GM23248 (cell line): Measurements from ENCODE around the gene BORA. TPM values are rescaled to one million over a fixed set of nuclear protein-coding genes. Genes with fewer than 3 reads are reported as not detected.
"Not testable (repeated sequence)": the region's sequence is repeated elsewhere in the genome, so short reads cannot be mapped to it uniquely, and the experiment has no call there.

Experiments
- DNase-seq: peaks from one replicate; pipeline ENCODE4 v3.0.0-alpha.2; 2015
- H2AFZ ChIP-seq: fragments of 200-600 bp; sonication (generic); 2 replicates; pipeline ENCODE4 v1.6.1; 2016; ENCODE audit warnings: antibody characterized with exemption
- H3F3A ChIP-seq: fragments of 200-600 bp; sonication (generic); 2 replicates; pipeline ENCODE4 v1.6.1; 2016; ENCODE audit warnings: mild to moderate bottlenecking, antibody characterized with exemption, mixed run types; ENCODE audit not compliant: insufficient read depth
- H3K27ac ChIP-seq: fragments of 200-600 bp; sonication (generic); 2 replicates; pipeline ENCODE4 v1.5.1; 2016; ENCODE audit warnings: mild to moderate bottlenecking
- H3K27me3 ChIP-seq: fragments of 200-600 bp; sonication (generic); replicated peaks from 2 replicates; pipeline ENCODE4 v1.6.1; 2016; ENCODE audit warnings: mild to moderate bottlenecking; ENCODE audit not compliant: insufficient read depth
- H3K36me3 ChIP-seq: fragments of 200-600 bp; sonication (generic); 2 replicates; pipeline ENCODE4 v1.6.1; 2016; ENCODE audit warnings: low read depth, mild to moderate bottlenecking
- H3K4me1 ChIP-seq: fragments of 200-600 bp; sonication (generic); 2 replicates; pipeline ENCODE4 v1.6.1; 2016; ENCODE audit warnings: mild to moderate bottlenecking; ENCODE audit not compliant: insufficient read depth
- H3K4me2 ChIP-seq: fragments of 200-600 bp; sonication (generic); one replicate; pipeline ENCODE4 v1.6.1; 2016; ENCODE audit warnings: mild to moderate bottlenecking; ENCODE audit not compliant: unreplicated experiment
- H3K4me3 ChIP-seq: fragments of 200-600 bp; sonication (generic); 2 replicates; pipeline ENCODE4 v1.5.1; 2016; ENCODE audit warnings: mild to moderate bottlenecking
- H3K79me2 ChIP-seq: fragments of 200-600 bp; sonication (generic); 2 replicates; pipeline ENCODE4 v1.6.1; 2016; ENCODE audit warnings: mild to moderate bottlenecking; ENCODE audit not compliant: insufficient read depth
- H3K9ac ChIP-seq: fragments of 200-600 bp; sonication (generic); 2 replicates; pipeline ENCODE4 v1.6.1; 2016; ENCODE audit warnings: mild to moderate bottlenecking
- H3K9me2 ChIP-seq: fragments of 200-600 bp; sonication (generic); 2 replicates; pipeline ENCODE4 v1.6.1; 2016; ENCODE audit warnings: mixed run types, mild to moderate bottlenecking, moderate library complexity; ENCODE audit not compliant: insufficient read depth
- H3K9me3 ChIP-seq: fragments of 200-600 bp; sonication (generic); one replicate; pipeline ENCODE4 v1.6.1; 2017; ENCODE audit warnings: low read depth
- H4K20me1 ChIP-seq: fragments of 200-600 bp; sonication (generic); 2 replicates; pipeline ENCODE4 v1.6.0; 2016; ENCODE audit not compliant: insufficient read depth
- EZH2 ChIP-seq: fragments of 200-600 bp; sonication (generic); IDR thresholded peaks from 2 replicates; pipeline ENCODE4 v1.6.1; 2018; ENCODE audit warnings: antibody characterized with exemption, mild to moderate bottlenecking; ENCODE audit not compliant: insufficient read depth, poor library complexity, severe bottlenecking
- EZH2phosphoT487 ChIP-seq: fragments of 200-600 bp; sonication (generic); IDR thresholded peaks from 2 replicates; pipeline ENCODE4 v1.6.1; 2018; ENCODE audit warnings: antibody characterized with exemption, moderate library complexity, mild to moderate bottlenecking, low read depth; ENCODE audit not compliant: insufficient read depth
- WGBS, 2 experiments: methylation state at CpG; one replicate each; pipeline ENCODE4 v1.1.6; 2015 to 2017; ENCODE audit warnings: low lambda C conversion rate in 2 of 2, low coverage in 1 of 2; ENCODE audit errors: missing lambda C conversion rate in 2 of 2; 5-methylcytosine and 5-hydroxymethylcytosine counted together
- in situ Hi-C: fragments of 300-500 bp; cut with MboI; formaldehyde crosslinking; loops from 2 replicates; pipeline ENCODE4 v1.15.0; 2020
- polyA plus RNA-seq: library from polyadenylated mRNA; unstranded; fragments of >200 nt; fragmentation: Nextera tagmentation; extraction: Ambion mirVana; gene quantifications from 2 replicates; pipeline ENCODE4 v1.2.1, GENCODE V29; 2016
- total RNA-seq: library from RNA; depleted of rRNA; stranded (reverse); fragments of >200 nt; shearing (Covaris generic); gene quantifications from 2 replicates; pipeline ENCODE4 v1.2.3, GENCODE V29; 2014

Gene BORA
- total and polyA plus RNA-seq, 2 experiments from 2014 or later = 5.5 to 7.2 TPM

DNA sequence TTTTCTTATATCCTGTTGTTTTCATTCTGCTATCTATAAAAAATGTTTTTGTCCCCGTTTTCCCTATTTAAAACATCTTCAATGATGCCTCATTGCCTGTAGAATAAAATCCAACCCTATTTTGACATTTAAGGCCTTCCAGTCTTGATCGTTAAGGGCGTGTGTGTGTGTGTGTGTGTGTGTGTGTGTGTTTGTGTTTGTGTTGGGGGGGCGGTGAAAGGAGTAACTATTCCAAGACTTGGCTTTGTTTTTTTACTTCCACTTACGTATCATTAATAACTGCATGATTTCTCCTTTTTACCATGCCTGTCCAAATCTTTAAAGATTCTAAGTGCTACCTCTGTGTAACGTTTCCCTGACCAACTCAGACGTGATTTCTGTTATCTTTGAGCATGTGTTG is 55.0 kb downstream of the BORA start:
- H3K9me3 ChIP-seq = no peaks in the 10 kb centered on the region
- in situ Hi-C loops = no loop called here
- peak; percentile 45 for DNase-seq
- H3K36me3 ChIP-seq = peaks cover 9% of the 10 kb centered on the region
- H3F3A ChIP-seq = no peaks in the 10 kb centered on the region; the same call in none of the 2 replicates
- H3K4me3 ChIP-seq = peak overlapping the region; percentile 100
- 2% methylated on average over 7 of the region's 7 CpGs for whole genome bisulfite sequencing, 2 experiments
- H3K79me2 ChIP-seq = peaks cover 96% of the 10 kb centered on the region
- H3K9me2 ChIP-seq = no peaks in the 10 kb centered on the region
- peak overlapping the region; percentile 84 for H3K4me2 ChIP-seq
- H2AFZ ChIP-seq = peak overlapping the region; percentile 98
- no peaks in the 10 kb centered on the region for H4K20me1 ChIP-seq
- H3K27ac ChIP-seq = peak overlapping the region; percentile 76
- H3K9ac ChIP-seq = peak overlapping the region; percentile 93
- H3K27me3 ChIP-seq = no peaks in the 10 kb centered on the region
- TF ChIP-seq EZH2phosphoT487 (no peak), EZH2 (no peak)
- H3K4me1 ChIP-seq = peaks cover 16% of the 10 kb centered on the region

DNA sequence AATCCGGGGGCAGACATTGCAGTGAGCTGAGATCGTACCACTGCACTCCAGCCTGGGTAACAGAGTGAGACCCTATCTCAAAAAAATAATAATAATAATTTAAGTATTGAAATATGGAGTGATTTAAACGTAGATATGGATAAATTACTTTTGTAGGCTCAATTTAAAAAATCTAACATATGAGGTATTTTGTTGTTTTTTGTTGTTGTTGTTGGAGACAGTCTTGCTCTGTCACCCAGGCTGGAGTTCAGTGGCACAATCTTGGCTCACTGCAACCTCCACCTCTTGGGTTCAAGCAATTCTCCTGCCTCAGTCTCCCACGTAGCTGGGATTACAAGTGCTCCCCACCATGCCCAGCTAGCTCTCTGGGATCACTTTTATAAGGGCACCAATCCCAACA is 57.0 kb downstream of the BORA start:
- H3K4me3 ChIP-seq, H3K27ac ChIP-seq, H3K9me2 ChIP-seq, H2AFZ ChIP-seq, H3F3A ChIP-seq, H3K27me3 ChIP-seq, H3K9ac ChIP-seq, DNase-seq, H3K36me3 ChIP-seq, in situ Hi-C loops, H3K4me2 ChIP-seq, H4K20me1 ChIP-seq, H3K9me3 ChIP-seq: not testable (repeated sequence)
- peaks cover 16% of the 10 kb centered on the region for H3K4me1 ChIP-seq
- 98 to 100% methylated on average over 4 of the region's 4 CpGs for WGBS, 2 experiments
- peaks cover 96% of the 10 kb centered on the region for H3K79me2 ChIP-seq

DNA sequence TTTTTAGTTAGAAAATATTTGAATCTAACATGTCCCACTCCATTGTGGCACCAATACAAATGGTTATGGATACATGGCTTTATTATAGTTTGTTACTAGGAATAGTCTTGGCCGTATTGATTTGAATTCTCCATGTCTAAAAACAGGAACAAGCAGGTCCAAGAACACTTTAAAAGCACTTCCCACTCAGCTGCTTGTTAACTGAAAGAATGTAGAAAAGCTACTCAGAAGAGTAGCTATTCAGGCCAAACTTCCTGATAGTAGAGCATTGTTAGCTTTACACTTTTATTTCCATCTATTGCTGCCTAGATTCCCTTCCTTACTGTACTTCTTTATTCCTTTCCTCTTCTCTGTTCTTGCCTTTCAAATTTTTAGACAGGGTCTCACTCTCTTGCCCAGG is 61.1 kb downstream of the BORA start:
- WGBS, 2 experiments = 97 to 100% methylated on average over 1 of the region's 1 CpG

GRCh38 chr13:72792640-72793039 is 64.9 kb downstream of the BORA start:
- peaks cover 49% of the 10 kb centered on the region for H3K36me3 ChIP-seq
- H3K9me2 ChIP-seq = no peaks in the 10 kb centered on the region

More for the DNA sequence above, 61.1 kb downstream of the BORA start:
- in situ Hi-C loops = no loop called here
- Histone ChIP-seq H4K20me1 (no peaks in the 10 kb centered on the region), H3K9ac (no peak overlapping the region), H3K4me2 (no peak overlapping the region), H2AFZ (no peak overlapping the region), H3K9me2 (no peaks in the 10 kb centered on the region), H3K9me3 (no peaks in the 10 kb centered on the region), H3K79me2 (peaks cover 91% of the 10 kb centered on the region), H3K27me3 (no peaks in the 10 kb centered on the region), H3K36me3 (peaks cover 23% of the 10 kb centered on the region), H3K4me1 (peaks cover 1% of the 10 kb centered on the region), H3F3A (no peaks in the 10 kb centered on the region), H3K27ac (no peak overlapping the region), H3K4me3 (no peak overlapping the region)
- TF ChIP-seq EZH2 = no peak
- TF ChIP-seq EZH2phosphoT487 = no peak
- no peak for DNase-seq

GRCh38 chr13:72798817-72799216 is 71.1 kb downstream of the BORA start:
- Histone ChIP-seq H3K4me2 (no peak overlapping the region), H3F3A (no peaks in the 10 kb centered on the region), H2AFZ (no peak overlapping the region), H3K27ac (no peak overlapping the region), H3K36me3 (peaks cover 38% of the 10 kb centered on the region), H3K79me2 (peaks cover 30% of the 10 kb centered on the region), H3K27me3 (no peaks in the 10 kb centered on the region), H4K20me1 (no peaks in the 10 kb centered on the region), H3K4me3 (no peak overlapping the region), H3K9me2 (no peaks in the 10 kb centered on the region), H3K9ac (no peak overlapping the region), H3K4me1 (no peaks in the 10 kb centered on the region), H3K9me3 (no peaks in the 10 kb centered on the region)
- TF ChIP-seq EZH2 (no peak), EZH2phosphoT487 (no peak)
- 83 to 86% methylated on average over 3 of the region's 3 CpGs for WGBS, 2 experiments
- no peak for DNase-seq
- in situ Hi-C loops = no loop called here

More at GRCh38 chr13:72792640-72793039, 64.9 kb downstream of the BORA start:
- no peak overlapping the region for H2AFZ ChIP-seq
- peaks cover 78% of the 10 kb centered on the region for H3K79me2 ChIP-seq
- H4K20me1 ChIP-seq = no peaks in the 10 kb centered on the region
- in situ Hi-C loops = no loop called here
- WGBS, 2 experiments = 94 to 100% methylated on average over 2 of the region's 2 CpGs
- H3K9ac ChIP-seq = no peak overlapping the region
- TF ChIP-seq EZH2phosphoT487 (no peak), EZH2 (no peak)
- H3K27me3 ChIP-seq = no peaks in the 10 kb centered on the region
- no peak overlapping the region for H3K27ac ChIP-seq
- no peaks in the 10 kb centered on the region for H3K4me1 ChIP-seq
- H3F3A ChIP-seq = no peaks in the 10 kb centered on the region
- no peak for DNase-seq
- no peaks in the 10 kb centered on the region for H3K9me3 ChIP-seq
- H3K4me2 ChIP-seq = no peak overlapping the region
- no peak overlapping the region for H3K4me3 ChIP-seq
